GM12891 (cell line): Measurements from ENCODE around the gene PRAMEF12.

ENCODE experiments used
- POLR2A ChIP-seq: IDR thresholded peaks from 2 replicates; pipeline ENCODE4 v1.6.1; 2011; ENCODE audit warnings: low read depth, low read length, control low read depth
- POLR2AphosphoS5 ChIP-seq: IDR thresholded peaks from 2 replicates; pipeline ENCODE4 v1.6.1; 2011; ENCODE audit warnings: low read depth, low read length, control low read depth
- POU2F2 ChIP-seq: IDR thresholded peaks from 2 replicates; pipeline ENCODE4 v1.6.1; 2011; ENCODE audit warnings: low read depth, mild to moderate bottlenecking, control low read depth, low read length, moderate library complexity
- SPI1 ChIP-seq: IDR thresholded peaks from 2 replicates; pipeline ENCODE4 v1.6.1; 2011; ENCODE audit warnings: low read depth, low read length, control low read depth
- TAF1 ChIP-seq: IDR thresholded peaks from 2 replicates; pipeline ENCODE4 v1.6.1; 2011; ENCODE audit warnings: low read depth, low read length, control low read depth

- TF ChIP-seq SPI1 (no peak), POLR2A (no peak), POLR2AphosphoS5 (no peak), POU2F2 (no peak), TAF1 (no peak)
Measured at GRCh38 chr1:12741946-12742345, 31.6 kb upstream of the PRAMEF12 start.
